Thyroid gland (tissue), 4 donors: ENCODE data around the gene ARHGAP24.

Experiments
- POLR2A ChIP-seq, 2 donors: fragments of 450-650 bp; IDR thresholded peaks; one replicate each; pipeline ENCODE4 v1.6.1; 2017; ENCODE audit warnings: antibody characterized with exemption in 2 of 2, mild to moderate bottlenecking in 2 of 2, moderate library complexity in 1 of 2
- TF ChIP-seq, protein P1 (sequence below), 6 experiments: fragments of 200-600 bp in 3 of 6; fragments of 450-650 bp in 3 of 6; sonication (generic) in 3 of 6; IDR thresholded peaks; one replicate each; pipeline ENCODE4 v1.5.1; 2016 to 2019; ENCODE audit warnings: antibody characterized with exemption in 6 of 6, mild to moderate bottlenecking in 2 of 6, inconsistent platforms in 1 of 6, moderate library complexity in 1 of 6

DNA sequence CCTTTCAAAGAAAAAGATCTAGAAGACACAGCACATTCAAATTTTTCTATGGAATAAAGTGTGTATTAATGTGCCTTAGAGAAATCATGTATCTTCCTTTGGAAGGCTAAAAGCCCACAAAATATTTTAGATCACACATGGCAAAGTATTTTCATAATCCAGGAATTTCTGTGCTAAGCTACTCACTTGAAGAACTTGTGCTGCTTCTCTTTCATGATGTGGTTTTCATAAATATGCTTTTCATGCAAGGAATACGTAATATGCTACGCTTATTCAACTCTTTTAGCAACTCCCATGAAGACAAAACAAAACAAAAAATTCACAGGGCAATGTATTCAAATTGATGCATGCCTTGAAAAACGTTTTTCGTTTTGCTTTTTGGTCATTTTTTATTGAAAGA, 125.6 kb downstream of the ARHGAP24 start:
- TF ChIP-seq, protein P1, sequence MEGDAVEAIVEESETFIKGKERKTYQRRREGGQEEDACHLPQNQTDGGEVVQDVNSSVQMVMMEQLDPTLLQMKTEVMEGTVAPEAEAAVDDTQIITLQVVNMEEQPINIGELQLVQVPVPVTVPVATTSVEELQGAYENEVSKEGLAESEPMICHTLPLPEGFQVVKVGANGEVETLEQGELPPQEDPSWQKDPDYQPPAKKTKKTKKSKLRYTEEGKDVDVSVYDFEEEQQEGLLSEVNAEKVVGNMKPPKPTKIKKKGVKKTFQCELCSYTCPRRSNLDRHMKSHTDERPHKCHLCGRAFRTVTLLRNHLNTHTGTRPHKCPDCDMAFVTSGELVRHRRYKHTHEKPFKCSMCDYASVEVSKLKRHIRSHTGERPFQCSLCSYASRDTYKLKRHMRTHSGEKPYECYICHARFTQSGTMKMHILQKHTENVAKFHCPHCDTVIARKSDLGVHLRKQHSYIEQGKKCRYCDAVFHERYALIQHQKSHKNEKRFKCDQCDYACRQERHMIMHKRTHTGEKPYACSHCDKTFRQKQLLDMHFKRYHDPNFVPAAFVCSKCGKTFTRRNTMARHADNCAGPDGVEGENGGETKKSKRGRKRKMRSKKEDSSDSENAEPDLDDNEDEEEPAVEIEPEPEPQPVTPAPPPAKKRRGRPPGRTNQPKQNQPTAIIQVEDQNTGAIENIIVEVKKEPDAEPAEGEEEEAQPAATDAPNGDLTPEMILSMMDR (IDR thresholded peaks at IDR 0.05) = no peak
- TF ChIP-seq POLR2A (IDR thresholded peaks at IDR 0.05) = no peak
